Central memory CD4-positive, alpha-beta T cell (primary cell): Measurements from ENCODE around the gene STARD10.

Source experiments
- DNase-seq: peaks from one replicate; pipeline ENCODE4 v3.0.0; 2022

The STARD10 gene

DNA sequence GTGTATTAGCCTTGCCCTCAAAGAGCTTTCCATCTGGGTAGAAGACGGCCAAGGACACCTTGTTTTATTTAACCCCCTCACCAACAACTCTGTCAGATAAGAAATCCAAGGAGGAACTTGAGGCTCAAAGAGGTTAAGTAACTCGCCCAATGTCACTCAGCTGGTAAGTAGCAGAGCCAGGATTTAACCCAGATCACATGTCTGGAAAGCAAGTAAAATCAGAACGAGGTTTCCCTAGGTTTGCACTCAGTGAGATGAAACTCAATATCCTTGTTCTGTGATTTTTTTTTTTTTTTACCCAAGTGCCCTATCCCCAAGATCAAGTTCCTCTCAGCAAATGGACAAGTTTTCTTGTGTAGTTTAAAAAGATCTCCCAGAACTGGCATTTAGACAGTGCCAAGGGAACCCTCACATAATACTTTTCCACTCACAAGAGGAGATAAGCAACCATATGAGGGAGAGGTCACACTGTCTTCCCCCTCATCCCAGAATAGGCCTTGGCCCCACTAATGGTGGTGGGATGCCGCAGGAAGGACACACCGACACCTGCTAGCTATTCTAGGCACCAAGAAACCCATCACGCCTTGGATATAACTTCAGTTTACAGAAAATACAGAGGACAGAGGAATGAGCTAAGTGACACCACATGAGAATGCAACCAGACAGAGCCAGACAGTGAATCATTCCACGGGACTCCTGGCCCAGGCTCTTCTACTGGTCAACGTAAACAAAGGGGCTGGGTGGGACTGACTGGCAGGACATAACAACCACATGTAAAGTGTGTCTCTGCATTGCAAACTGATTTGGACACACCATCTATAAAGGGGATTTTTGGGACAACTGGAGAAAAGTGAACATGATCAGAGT lies 33.1 kb downstream of the STARD10 start:
- DNase-seq = no peak

DNA sequence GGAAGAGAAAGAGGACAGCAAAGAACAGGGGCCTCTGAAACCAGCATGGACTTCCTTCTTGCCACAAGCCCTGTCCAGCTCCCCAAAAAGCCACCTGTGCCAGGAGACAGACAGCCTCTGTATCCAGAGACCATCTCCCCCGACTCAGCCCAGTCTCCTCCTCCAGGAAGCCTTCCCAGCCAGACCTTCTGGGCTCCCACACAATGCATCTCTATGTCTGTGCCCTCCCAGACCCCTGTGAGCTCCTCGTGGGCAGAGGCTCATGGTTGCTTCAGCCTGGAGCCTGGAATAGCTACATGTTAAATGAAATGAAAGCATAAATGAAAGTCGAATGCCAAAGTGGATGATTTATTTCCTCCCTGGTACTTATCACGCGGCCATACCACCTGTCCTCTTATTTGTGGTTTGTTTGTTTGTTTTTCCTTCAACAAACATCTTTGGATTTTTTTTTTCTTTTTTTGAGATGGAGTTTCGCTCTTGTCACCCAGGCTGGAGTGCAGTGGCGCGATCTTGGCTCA lies 34.3 kb downstream of the STARD10 start:
- DNase-seq = no peak

DNA sequence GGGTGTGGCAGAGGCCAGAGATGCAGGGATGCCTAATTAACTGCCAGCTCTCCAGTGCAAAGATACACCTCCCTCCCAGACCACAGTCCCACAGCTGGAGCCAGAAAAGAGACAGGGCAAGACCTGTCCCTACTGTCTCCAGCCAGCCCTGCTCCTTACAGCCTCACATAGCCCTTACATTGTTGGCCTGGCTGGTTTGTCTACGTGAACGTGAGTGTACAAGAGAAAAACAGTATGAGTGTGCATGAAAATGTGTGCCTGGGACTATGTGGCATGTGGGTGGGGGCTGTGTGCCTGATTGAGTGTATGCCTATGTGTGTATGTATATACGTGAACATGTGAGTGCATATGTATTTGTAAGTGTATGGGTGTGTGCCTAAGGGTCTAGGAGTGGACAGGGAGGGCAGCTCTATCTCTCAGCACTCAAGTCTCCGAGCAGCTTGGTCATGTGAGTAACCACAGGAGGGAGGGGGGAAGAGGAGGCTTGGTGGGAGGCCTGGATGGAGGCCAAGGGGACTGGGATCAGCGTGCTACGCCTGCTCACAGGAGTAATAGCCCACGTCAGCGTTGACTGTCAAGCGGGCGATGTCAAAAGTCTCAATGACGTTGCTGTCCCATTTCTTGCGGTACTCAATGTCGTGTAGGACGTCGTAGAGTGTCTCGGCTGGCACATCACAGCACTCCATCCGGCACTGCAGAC lies 35.0 kb downstream of the STARD10 start:
- no peak for DNase-seq

DNA sequence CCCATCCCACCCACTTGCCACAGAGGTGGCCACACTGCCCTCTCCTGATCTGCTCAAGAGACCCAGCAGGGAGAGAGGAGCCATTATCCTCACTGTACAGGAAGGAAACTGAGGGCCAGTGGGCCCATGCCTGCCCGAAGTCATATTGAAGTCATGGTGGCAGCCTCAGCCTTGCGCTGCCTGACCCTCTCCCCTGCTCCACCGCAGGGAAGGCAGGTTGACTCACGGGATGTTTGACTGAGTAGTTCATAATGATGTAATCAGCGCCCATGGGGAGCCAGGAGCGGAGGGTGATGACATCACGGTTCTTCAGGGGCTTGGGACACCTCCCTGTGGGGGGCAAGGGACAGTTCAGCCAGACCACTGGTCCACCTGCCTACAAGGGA lies 35.5 kb downstream of the STARD10 start:
- no peak for DNase-seq

DNA sequence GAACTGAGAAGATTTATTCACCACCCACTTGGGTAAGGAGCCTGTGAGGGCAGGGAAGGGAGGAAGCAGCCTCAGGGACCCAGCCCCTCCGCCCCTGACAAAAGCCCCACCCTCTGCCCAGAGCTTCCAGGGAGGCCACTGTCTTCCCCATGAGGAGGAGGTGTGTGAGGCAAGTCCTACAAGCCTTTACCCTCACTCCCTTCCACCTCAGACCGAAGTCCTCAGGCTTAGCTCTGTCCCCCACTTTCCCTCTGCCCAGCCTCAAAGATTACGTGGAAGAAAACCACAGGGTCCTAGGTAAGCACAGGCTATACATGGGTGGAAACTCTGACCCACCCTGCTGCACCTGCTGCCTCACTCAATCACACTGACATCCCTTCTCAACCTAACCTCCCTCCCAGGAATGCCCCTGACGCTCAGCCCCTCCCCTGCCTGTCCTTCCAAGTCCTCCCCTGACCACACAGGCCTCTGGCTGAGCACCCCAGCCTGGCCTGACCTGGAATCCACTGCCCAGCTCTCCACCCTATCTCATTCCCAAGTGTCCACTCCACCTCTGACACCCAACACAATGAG lies 38.0 kb downstream of the STARD10 start:
- DNase-seq = no peak

GRCh38 chr11:72754544-72755155 lies 39.2 kb downstream of the STARD10 start:
- DNase-seq = no peak

DNA sequence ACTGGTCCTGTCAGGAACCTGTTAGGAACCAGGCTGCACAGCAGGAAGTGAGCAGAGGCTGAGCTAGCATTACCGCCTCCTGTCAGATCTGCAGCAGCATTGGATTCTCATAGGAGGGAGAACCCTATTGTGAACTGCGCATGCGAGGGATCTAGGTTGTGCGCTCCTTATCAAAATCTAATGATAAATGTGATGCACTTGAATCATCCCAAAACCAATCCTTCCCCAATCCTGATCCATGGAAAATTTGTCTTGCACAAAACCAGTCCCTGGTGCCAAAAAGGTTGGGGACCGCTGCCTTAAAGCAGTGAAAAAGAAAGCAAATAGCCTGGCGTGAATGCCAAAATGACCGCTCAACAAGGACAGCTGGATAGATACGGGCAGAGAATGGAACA lies 39.7 kb downstream of the STARD10 start:
- DNase-seq = no peak

DNA sequence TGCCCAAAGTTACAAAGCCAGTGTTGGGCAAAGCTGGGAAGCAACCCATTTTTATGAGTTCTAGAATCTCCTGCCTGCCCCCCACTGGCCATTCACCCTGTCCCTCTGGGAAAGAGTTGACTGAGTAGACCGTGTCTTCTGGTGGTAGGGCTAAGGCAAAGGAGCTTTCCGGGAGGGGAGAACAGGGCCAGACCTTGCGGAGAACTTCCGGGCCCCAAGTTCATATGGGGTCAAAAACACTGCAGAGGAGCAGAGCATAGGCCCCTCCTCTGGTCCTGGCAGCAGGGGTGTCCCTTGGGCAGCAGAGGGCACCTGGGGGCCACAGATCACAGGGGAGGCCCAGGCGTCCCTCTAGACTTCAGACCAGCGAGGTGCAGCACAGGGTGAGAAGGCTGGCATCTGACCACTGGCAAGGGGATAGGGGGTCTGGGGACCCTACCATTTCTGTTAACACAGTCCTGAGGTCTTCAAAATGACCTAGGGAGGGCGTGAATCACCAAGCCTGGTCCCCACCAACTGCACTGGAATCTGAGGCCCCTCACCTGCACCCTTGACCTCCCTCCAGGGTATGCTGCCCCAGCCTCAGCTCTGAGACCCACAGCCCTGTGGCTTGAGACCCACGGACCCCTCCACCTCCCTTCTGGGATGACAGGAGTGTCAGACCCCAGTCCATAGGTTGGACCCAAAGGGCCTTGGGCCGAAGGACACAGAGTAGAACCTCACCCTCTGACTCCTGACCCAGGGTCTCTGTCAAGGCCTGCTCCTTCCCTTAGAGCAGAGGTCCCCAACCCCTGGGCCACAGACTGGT lies 40.3 kb downstream of the STARD10 start:
- DNase-seq = no peak

GRCh38 chr11:72752088-72752914 lies 41.5 kb downstream of the STARD10 start, which contains the start of gene ARAP1:
TSS of gene ARAP1 (minus strand) at chr11:72752408. CDS start at chr11:72727128, 25,280 bp downstream.
- peak; percentile 70 for DNase-seq

GRCh38 chr11:72751116-72752087 lies 42.4 kb downstream of the STARD10 start:
- no peak for DNase-seq

DNA sequence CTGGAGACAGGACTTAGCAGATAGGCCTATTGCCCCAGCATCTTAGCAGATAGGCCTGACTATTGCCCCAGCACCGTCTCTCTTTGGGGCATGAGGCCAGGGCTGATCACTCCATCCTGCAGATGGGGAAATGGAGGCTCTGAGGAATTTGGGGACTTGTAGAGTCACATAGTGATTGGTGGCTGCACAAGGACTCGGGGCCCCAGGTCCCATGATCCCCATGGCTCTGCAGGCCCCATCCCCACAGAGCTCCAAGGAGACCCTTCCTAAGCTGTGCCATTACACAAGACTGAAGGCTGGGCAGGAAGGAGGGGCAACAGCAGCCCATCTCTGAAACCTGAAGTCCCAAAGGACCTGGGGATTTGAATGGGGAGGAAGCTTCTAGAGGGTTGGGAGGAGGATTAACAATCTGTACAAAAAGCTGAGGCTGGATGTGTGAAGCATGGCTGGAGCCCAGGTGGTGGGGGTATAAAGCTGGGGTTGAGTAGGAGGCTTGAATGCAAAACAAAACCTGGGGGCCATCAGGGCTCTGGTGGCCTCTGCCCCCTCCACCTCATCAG lies 43.2 kb downstream of the STARD10 start:
- DNase-seq = no peak

DNA sequence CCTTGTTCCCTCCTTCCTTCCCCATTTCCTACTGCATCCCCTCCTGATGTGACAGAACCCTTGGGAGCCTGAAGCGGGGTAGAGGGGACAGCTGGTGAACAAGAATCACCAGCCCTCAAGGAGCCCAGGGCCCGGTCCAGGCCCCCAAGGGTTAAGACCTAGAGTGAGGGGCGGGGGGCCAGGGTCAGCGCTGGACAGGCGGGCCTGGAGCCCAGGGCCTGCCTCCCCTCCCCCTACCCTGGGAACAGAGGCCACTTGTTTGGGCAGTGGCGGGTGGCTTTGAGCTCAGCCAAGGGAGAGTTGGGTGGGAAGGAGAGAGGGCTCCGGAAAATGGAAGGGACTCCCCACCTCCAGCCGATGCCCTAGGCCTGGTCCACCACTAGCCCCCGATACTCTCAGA lies 43.8 kb downstream of the STARD10 start:
- DNase-seq = no peak

GRCh38 chr11:72747289-72747855 lies 46.5 kb downstream of the STARD10 start:
- no peak for DNase-seq

DNA sequence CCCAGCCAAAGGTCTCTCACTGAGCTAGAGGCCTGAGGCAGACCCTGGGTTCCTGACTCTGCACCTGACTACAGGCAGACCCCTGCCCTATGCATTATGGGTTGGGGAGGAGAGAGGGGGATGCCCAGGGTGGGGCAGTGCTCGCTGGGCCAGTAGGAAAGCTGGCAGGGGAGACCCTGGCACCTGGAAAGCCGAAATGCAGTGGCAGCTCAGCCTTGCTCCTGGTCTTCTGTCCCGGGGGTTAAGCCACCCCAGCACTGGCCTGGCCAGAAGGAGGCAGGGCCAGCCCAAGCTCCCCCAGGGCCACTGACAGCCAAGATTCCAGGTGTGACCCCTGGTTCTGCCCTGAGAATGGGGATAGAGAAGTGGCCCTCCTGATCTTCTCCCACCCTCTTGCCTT lies 47.0 kb downstream of the STARD10 start:
- DNase-seq = no peak

GRCh38 chr11:72745925-72746550 lies 47.8 kb downstream of the STARD10 start:
- no peak for DNase-seq

DNA sequence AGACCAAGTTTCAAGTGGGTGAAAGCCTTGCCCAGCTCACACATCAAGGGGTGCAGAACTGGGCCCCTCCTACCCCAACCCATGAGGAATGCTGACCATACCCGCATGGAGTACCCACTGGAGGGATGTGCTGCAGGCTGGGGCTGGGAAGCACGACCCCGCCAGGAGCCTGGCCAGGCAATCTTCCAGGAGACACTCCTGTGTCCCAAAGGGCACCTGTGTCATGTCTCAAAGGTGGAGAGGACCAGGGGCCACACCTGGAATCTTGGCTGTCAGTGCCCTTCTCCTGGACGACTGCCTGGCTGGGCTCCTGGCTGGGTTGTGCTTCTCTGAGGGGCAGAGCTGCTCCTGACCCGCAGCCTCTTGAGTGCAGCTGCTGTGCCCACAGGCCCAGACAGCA lies 48.3 kb downstream of the STARD10 start:
- no peak for DNase-seq

GRCh38 chr11:72744474-72744873 lies 49.4 kb downstream of the STARD10 start:
- DNase-seq = no peak

- DNase-seq = no peak
These were observed 50.3 kb downstream of the STARD10 start for GRCh38 chr11:72743321-72744221.
